GM19035 (cell line): ENCODE data around the gene PIGU.

Source experiments
- ATAC-seq: cut with Tn5 transposase; IDR thresholded peaks from one replicate; pipeline ENCODE4 v1.9.1; 2021; ENCODE audit not compliant: unreplicated experiment

PIGU gene

DNA sequence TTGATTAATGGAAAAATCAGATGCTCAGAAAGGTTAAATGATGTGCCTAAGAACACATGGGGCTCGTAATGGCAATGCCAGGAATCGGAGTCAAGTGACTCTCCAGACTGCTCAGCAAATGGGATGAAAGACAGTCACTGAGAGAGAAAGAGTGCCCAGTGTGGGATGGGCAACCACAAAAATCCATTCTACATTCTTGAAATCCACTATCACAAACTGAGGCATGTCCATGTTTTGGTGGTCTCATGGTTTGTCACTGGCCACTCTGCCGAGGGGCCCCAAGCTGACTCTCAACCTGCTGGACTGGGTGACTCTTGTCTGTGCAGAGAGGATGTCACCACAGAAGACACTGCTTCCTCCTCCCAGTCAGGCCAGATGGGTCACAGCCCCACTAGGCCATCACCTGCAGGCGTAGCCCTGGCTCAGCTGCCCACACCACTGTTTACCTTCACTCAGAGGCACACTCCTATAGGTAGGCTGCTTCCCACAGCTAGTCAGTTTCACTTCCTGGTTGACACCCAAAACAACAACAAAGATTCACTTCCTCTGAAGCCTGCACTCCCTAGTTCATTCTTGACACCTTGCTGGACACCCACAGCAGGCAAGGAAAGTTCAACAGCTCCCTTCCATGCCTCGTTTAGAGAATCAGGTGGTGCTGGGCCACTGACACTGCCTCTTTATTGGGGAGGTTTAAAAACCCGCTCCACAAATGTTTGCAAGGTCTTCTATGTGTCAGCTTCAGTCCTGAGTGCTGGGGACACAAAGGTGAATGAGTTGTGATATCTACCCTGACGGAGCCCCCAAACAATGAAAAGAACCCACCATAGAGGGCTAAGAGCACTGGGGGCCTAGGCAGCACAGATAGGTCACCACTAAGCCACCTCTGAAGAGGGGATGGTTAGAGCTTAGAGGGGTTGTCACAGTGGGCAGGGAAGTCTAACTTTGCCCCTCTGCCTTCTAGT lies 96.6 kb downstream of the PIGU start:
- ATAC-seq, result peak; percentile 70

DNA sequence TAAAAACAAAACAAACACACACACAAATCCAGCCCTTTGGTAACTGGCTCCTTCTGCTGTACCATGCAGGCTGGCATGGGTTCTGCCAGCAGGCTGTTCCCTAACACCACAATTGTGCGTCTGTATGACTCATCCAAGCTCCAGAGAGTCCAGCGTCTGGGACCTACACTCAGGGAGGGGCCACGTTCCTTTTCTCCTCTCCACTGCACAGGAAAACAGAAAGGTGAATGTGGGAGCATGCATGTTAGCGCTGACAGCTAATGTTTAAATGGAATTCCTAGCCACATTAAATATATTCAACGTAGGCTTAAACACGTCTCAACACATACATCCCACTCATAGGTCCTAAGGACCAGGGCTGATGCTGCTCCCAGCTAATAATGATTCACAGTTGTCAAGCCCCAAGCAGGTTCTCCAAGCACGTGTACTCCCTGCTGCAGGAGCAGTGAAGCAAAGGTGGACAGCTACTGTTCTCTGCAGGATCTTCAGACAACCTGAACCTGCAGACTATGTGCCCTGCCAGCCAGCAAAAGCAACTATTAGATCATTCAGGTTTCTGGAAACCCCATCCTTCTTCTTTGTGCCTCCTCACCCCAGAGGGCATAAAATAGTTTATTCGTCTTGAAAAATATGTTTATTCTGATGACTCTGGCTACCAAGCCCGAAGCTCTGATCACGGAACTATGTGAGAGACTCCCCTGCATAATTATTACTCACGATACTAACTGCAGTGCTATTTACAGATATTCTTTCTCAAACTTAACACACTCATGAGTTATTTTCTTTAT lies 97.5 kb downstream of the PIGU start:
- no peak for ATAC-seq

DNA sequence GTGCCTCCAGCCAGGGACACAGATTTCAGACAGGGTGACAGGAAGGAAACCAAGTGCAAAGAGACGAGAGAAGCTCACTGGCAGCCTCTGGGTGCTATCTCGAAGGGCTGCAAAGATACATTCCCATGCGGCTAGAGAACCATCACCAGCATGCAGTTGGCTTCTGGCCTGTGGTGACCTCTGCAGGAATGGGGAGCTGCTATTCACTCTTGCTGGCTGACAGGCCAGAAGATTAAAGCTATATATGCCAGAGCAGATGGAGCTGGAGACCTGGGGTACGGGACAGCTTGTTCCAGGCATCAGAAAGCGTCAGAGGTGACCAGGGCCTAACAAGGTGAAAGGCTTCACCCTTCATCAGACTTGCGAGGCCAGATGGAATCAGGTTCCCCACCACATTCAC lies 98.4 kb downstream of the PIGU start:
- ATAC-seq, result no peak

DNA sequence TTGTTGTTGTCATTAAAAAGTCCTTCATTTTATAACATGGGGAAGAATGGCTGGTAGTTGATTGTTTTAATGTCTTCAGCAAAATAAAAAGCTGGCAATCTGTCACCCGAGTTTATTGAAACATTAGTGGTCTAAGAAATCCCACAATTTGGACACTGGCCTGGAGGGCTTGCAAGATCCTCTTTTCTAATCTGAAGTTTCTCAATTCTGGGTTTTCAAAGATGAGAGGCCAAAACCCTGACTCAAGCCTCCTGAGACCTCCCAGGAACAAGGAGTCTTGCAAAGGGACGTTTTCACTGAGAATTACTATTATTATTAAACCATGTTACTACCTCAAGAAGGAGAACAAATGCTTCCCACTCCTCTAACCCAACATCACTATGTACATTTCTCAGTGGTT lies 98.9 kb downstream of the PIGU start:
- no peak for ATAC-seq

DNA sequence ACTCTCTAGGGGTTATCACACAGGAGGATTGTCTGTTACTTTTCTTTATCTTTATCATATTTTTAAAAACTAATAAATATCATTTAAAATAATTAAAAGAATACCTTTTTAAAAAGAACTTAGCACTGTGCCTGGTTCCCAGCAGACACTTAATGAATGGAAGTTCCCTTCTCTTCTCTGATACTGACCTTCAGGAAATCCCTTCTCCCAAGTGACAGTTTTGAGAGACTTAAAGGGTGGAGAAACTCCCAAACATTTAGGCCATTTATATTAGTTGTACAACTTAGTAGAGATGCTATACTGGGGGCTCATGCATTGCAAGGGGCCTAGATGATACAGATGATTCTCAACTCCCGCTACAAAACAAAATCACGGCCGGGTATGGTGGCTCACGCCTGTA lies 99.8 kb downstream of the PIGU start:
- no peak for ATAC-seq

DNA sequence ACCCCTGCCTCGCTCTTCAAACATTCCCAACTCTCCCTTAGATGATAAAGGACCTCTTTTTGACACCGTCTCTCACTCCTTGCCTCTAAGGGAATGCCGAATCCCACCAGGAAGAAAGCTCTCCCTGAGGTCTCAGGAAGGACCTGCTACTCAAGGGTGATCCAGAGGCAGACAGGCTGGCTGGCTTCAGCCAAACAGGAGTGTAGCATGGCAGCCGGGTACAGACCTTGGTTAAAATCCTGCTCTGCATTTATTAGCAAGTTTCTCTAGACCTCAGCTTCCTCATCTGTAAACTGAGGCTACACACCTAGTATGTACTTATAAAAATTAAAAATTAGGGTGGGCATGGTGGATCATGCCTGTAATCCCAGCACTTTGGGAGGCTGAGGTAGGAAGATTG lies 101.1 kb downstream of the PIGU start:
- ATAC-seq, result no peak

DNA sequence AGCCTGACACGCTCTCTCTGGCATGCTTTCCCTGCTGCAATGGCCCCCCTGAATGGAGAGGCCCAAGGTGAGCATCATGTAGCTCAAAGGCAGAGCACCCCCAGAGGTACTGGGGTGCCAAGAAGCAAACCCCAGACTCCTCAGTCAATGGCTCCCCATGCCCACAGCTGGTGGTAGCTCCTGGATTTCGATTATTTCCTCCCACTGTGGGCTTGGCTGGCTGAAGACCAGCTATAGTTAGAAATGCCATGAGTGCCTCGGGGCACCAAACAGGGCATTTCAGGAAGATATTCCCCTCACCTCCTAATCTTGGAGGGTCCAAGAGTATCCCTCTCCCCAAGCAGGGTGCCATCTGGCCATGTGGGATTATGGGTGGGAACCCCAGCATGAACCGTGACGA lies 101.6 kb downstream of the PIGU start:
- ATAC-seq, result no peak

DNA sequence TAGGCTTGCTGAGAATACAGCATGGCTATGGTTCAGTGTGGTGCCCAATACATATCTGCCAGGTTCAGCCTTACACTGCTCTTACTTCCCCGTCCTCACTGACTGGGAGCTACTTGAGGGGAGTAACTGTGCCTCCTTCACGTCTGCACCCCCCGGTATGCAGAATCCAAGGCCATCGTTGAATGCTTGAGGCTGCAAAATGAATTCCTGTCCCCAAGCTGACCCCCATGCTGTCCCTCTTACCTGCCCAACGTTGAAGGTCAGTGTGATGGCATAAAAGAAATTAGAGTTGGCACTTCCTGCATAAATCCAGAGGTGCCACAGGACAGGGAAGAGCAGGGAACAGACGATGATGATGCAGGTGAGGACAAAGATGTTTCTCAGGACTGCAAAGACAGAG lies 102.0 kb downstream of the PIGU start:
- no peak for ATAC-seq

DNA sequence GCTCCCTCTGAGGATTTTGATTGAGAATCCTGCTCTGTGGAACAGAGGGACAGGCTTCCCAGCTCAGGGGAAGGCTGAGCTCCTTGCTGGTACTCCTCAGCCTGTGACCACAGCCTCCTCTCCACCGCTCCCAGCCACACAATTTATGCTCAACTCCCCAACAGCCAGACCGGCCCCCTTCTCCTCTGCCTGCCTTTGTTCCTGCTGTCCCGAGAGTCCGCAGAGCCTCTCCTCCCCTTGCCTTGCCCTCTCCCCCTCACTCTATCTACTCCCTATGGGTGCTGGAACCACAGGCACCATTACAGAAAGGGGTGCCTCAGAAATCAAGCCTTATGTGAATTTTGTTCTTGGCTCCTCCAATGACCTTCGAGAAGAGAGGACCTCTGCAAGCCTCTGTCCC lies 102.5 kb downstream of the PIGU start:
- ATAC-seq, result no peak

DNA sequence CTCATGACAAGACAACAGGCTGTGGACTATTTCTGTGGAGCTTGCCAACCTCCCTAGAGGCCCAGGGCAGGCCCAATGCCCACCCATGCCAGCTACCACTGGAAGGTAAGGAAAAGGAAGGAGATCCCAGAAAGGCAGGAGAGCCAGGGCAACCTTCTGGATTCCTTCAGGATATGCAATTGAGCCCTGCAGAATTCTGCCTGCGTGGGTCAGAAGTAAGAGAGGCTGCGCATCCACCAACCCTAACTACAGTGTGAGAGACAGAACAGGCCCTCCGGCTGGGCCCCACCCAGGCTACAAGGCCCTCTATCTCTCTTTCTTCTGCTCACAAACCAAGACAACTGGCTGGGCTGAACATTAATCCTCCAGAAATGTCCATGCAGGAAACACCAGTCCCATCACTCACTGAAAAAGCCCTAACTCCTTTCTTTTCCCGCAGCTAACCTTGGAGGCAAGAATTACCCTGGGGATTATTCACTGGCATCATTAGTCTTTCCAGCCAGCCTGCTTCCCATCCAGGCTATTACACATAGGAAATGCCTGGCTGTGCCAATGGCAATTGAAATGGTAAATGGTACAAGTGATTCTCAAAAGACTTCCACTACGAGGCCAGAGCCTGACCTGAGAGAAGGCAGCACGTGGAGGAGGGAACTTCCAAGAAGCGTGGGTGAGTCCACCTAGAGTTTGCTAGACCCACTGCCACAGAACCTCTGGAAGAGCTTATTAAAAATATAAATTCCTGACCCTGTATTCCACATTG lies 103.2 kb downstream of the PIGU start:
- ATAC-seq, result no peak

DNA sequence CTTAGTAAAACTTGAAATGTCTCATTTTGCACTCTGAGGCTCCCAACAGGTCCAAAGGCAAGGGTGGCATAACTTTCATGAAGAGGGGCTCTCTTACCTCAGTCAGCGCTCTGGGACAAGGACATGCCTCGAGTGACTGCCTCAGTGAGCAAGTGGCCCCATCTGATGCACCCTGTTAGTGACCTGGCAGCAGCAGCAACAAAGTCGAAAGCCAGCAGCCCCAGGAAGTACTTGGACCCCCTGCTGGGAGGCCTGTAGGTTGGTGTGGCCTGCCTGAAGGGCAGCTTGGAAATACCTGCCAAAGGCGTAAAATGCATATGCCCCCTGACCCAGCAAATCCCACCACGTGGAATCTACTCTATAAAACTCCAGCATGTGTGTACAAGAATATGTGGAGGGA lies 105.1 kb downstream of the PIGU start:
- no peak for ATAC-seq

DNA sequence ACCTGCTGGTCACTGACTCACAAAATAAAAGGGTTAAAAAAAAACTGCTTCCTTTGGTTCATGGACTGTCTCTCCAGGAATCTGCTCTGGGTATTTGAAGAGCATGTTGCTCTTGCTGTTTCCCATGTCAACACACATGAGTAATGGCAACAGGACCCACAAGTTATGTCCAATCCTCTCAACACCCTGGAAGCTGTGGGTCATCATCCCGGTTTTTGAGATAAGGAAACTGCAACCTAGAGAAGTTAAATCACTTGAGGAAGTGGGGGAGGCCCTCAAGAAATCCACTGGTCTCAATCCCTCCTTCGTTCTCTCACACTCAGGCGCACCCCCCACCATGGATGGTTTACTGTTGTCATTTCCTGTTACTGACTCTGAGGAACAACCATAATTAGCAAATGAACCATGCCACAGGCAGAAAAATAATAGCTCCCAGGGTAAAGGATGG lies 106.0 kb downstream of the PIGU start:
- ATAC-seq, result no peak

DNA sequence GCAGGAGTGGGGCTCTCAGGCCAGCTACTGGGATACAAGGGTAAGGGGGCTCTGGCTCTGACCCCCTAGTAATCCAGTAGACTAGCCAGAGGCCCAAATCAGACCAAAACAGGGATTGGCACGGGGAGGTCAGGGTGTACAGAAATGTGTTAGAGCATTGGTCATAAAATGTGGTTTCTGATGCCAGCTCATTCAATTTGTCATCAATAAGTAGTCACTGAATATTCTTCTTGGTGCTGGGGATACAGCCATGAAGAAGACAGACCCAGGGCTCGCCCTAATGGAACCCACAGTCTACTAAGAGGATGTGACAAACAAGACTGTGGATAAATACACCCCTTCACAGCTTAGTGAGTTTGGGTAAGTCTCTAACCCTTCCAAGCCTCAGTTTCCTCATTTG lies 107.3 kb downstream of the PIGU start:
- no peak for ATAC-seq

DNA sequence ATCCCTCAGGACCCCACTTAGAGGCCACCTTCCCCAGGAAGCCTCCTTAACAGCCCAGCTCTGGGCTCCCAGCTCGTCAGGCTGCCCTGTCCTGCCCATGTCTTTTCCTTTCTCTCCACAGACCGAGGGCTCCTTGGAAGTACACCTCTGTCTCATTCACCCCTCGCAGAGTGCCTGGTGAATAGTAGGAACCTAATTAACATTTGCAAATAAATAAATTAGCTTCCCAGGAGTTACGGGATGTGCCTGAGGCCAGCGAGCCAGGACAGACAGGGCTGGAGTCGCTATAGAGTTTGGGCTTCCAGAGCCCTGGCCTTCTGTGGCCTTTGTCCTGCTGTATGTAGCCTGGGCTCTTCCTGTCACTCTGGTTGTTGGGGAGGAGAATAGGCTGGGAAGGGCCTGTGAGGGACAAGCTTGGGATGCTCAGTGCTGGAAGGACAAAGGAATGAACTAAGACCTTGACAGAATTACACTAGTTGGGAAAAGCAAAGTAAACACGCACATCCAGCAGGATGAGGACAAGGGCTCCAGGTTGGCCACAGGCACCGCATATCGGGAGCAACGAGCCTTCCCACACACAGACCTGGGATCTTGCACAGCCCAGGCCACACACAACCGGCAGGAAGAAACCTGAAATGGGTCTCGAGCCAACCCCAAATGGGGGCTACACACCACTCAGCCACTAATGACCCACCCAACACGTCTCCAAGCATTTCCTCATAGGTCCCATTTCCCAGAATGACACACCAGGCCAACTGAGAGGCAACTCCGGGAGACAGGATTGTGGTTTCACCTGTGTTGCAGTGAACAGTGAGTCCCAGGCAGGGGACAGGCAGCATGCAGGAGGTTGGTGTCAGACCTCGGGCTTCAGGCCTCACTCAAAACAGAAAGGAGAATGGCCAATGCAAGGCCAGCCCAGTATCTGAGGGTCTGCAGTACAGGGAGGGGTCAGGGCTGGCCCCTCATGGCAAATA lies 108.7 kb downstream of the PIGU start:
- no peak for ATAC-seq

DNA sequence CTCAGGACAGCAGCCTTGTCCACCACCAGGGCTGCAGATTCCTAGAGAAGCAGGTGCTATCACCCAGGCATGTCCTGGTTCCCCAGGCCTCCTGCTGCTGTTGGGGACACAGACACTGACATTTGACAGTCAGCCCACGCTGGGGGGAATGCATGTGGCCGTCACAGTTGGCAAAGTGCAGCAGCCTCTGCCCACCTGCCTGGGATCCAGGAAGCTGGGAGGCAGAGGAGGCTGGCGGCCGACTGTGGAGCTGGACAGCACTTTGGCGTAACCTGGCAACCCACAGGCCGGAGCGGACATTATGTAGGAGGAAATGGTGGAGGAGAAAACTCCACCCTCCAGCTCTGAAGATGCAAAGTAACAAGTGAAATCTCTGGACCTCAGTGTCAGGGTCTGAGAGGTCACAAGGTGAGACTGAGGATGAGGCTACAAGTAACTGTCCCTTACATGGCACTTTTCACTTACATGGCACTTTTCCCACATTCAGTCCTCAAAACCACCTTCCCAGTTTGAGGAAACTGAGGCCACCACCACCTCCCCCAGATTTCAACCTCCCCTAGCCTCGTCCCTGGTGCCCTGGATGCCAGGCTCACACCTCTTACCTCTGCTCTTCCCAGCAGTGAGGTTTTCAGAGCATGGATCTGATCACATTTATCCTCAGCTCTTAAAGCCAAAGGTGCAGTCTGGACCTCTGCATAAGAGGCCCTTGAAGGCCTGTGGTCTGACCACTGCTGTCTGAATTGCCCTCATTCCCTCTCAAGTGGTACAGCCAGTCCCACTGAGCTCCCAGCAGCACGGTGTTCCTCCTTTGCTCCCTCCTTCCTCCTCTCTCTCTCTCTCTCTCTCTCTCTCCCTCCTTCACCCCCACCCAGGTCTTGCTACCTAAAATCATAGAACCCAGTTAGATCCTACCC lies 109.7 kb downstream of the PIGU start:
- ATAC-seq, result no peak

DNA sequence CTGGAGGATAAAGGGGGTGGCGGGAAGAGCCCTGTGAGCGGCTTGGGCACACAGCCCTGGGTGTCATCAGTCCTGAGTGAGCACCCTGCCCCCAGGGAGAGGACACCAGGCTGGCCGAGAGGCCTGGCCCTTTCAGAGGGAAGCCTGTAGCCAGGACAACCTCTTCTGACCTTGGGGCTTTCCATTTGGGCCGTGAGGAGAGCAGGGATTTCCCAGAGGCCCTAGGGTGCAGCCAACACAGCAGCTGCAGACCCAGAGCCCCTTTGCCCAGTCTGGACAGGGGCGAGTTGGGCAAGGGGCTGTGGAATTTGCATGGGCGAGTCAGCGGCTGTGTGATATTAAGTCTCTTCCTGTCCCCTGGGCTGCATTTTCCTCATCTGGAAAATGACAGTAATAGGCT lies 112.1 kb downstream of the PIGU start:
- no peak for ATAC-seq

DNA sequence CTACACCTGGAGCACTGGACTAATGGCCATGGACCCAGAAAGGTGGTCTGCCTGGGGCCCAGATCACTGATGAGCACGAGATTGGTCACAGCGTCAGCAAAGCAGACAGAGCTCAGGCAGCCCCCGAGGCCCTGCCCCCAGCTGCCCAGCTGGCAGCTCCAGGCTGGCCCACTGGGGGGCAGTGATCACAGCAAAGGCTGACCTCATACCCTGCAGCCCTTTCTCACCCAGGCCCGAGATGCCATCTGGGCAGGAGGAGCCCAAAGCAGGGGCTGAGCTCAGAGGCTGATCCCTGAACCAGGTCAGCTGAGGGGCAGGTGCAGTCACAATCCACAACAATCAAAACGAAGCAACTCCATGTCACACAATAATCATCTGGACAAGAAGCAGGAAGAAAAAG lies 114.3 kb downstream of the PIGU start:
- no peak for ATAC-seq

DNA sequence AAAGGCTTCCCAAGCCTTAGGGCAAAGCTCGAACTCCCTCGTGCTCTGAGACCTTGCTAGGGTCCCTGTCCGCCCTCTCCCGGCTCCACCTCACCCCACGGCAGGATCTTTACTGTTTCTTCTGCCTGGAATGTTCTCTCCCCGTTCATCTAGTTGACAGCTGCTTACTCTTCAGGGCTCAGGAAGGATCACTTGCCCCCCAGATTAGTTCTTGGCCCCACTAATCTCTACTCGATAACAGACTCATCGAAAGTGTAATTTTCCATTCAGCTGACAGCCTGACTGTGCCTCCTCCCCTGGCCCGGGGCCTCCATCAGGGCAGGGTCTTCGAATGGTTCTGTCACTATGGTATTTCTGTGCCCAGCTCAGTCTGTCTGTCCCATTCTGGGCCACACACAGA lies 115.2 kb downstream of the PIGU start:
- no peak for ATAC-seq

DNA sequence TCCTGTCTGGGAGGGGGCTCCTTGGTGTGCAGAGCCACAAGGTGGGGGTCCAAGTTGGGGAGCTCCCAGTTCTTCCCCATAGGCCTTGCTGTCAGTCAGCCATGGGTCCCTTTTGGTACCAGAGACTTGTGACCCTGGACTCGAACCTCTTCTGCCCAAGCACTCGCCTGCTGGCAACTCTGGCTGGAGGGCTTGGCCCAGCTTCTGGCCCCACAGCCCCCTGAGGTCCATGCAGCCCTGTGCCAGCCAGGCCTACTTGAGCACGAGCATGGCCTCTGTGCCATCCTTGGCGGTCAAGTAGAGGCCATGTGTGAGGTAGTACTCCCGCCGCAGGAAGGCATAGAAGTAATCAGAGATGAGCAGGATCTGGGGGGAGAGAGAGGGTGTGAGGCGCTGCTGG lies 116.3 kb downstream of the PIGU start:
- no peak for ATAC-seq
